GM12878 (cell line): Measurements from ENCODE around the gene FAN1. TPM values are rescaled to one million over a fixed set of nuclear protein-coding genes. Genes with fewer than 3 reads are reported as not detected.

Experiments
- ATAC-seq: fragments of 200-7000 bp; cut with Tn5 transposase; 3 replicates; pipeline ENCODE4 v1.9.1; 2020; ENCODE audit warnings: mild to moderate bottlenecking, moderate library complexity
- BruUV-seq: library from RNA; stranded (reverse); fragments of 400-500 nt; replicated peaks from 2 replicates; lab custom pipeline; 2021; lab: Mats Ljungman, UMichigan
- CTCF ChIA-PET: fragments of 300-600 bp; sonication (Branson Sonifier 250); formaldehyde crosslinking; extraction: SDS; loops from one replicate; lab custom pipeline; 2021; ENCODE audit warnings: inconsistent platforms; lab: Yijun Ruan, JAX
- POLR2A ChIA-PET: fragments of 350-600 bp; formaldehyde crosslinking; extraction: SDS; loops from one replicate; lab custom pipeline; 2021; ENCODE audit warnings: inconsistent platforms; lab: Charles Lee
- RAD21 ChIA-PET: fragments of 300-600 bp; sonication (Branson Sonifier 250); formaldehyde crosslinking; loops from one replicate; lab custom pipeline; 2023; ENCODE audit warnings: antibody characterized with exemption; ENCODE audit not compliant: unreplicated experiment; lab: Charles Lee
- SMC1A ChIA-PET: fragments of 300-600 bp; sonication (Branson Sonifier 250); formaldehyde crosslinking; loops from one replicate; lab custom pipeline; 2023; ENCODE audit not compliant: unreplicated experiment, uncharacterized antibody; lab: Charles Lee
- DNase-seq: peaks from one replicate; pipeline ENCODE4 v3.0.0-alpha.2; 2011; ENCODE audit warnings: low read depth, low spot score
- FAIRE-seq: peaks from 3 replicates; lab custom pipeline; 2011; peaks lifted over from hg19 to GRCh38; lab: Jason Lieb, UNC
- H2AFZ ChIP-seq: 2 replicates; pipeline ENCODE4 v1.6.0; 2011; ENCODE audit warnings: low read depth, low read length, control low read depth; ENCODE audit not compliant: control insufficient read depth
- H3K27ac ChIP-seq: 2 replicates; pipeline ENCODE4 v1.5.1; 2011; ENCODE audit warnings: control low read depth; ENCODE audit not compliant: control insufficient read depth, insufficient read depth
- H3K27me3 ChIP-seq, 2 experiments: replicated peaks in 1 of 2; 2 replicates each; pipeline versions ENCODE4 v1.6.0 to v1.6.1; 2011; ENCODE audit warnings: low read length in 1 of 2; ENCODE audit not compliant: control insufficient read depth in 2 of 2, insufficient read depth in 2 of 2
- H3K36me3 ChIP-seq, 2 experiments: 2 replicates each; pipeline ENCODE4 v1.5.1; 2011; ENCODE audit warnings: low read length in 1 of 2; ENCODE audit not compliant: control insufficient read depth in 2 of 2, insufficient read depth in 2 of 2
- H3K4me1 ChIP-seq: 2 replicates; pipeline ENCODE4 v1.6.1; 2011; ENCODE audit warnings: mild to moderate bottlenecking, low read length, moderate library complexity, mixed read lengths; ENCODE audit not compliant: control insufficient read depth, insufficient read depth
- H3K4me2 ChIP-seq: 2 replicates; pipeline ENCODE4 v1.6.0; 2011; ENCODE audit warnings: control low read depth; ENCODE audit not compliant: control insufficient read depth, insufficient read depth
- H3K4me3 ChIP-seq: fragments of 200-600 bp; sonication (generic); 2 replicates; pipeline ENCODE4 v1.5.1; 2016
- H3K79me2 ChIP-seq: 2 replicates; pipeline ENCODE4 v1.6.0; 2011; ENCODE audit warnings: low read length; ENCODE audit not compliant: control insufficient read depth, insufficient read depth
- H3K9ac ChIP-seq: 2 replicates; pipeline ENCODE4 v1.8.0; 2011; ENCODE audit warnings: low read length, control low read depth, mixed read lengths; ENCODE audit not compliant: control insufficient read depth, insufficient read depth
- H3K9me3 ChIP-seq: replicated peaks from 3 replicates; pipeline ENCODE4 v1.5.1; 2011; ENCODE audit warnings: mild to moderate bottlenecking, low read length; ENCODE audit not compliant: control insufficient read depth, insufficient read depth
- H4K20me1 ChIP-seq: 2 replicates; pipeline ENCODE4 v1.6.0; 2011; ENCODE audit not compliant: control insufficient read depth, insufficient read depth
- DPF2 ChIP-seq: fragments of 450-650 bp; IDR thresholded peaks from 2 replicates; pipeline ENCODE4 v1.6.1; 2017; ENCODE audit warnings: mild to moderate bottlenecking
- GATAD2B ChIP-seq: fragments of 450-650 bp; conservative IDR thresholded peaks from 2 replicates; pipeline ENCODE4 v1.6.1; 2017; ENCODE audit warnings: low read depth, mild to moderate bottlenecking, moderate library complexity
- MEF2B ChIP-seq: fragments of 450-650 bp; IDR thresholded peaks from 2 replicates; pipeline ENCODE4 v1.6.1; 2018; ENCODE audit warnings: mild to moderate bottlenecking, moderate library complexity; ENCODE audit not compliant: partially characterized antibody, poor library complexity, severe bottlenecking
- NBN ChIP-seq: fragments of 450-650 bp; IDR thresholded peaks from 2 replicates; pipeline ENCODE4 v1.6.1; 2016
- PAX5 ChIP-seq: IDR thresholded peaks from 2 replicates; pipeline ENCODE4 v1.6.1; 2011; ENCODE audit warnings: low read depth, low read length, borderline replicate concordance
- POLR2A ChIP-seq: IDR thresholded peaks from 2 replicates; pipeline ENCODE4 v1.6.1; 2011; ENCODE audit warnings: low read depth, mild to moderate bottlenecking, low read length
- SIN3A ChIP-seq: IDR thresholded peaks from 2 replicates; pipeline ENCODE4 v1.6.1; 2012; ENCODE audit warnings: low read depth, low read length, improper control_type of control experiment
- TBL1XR1 ChIP-seq: IDR thresholded peaks from 2 replicates; pipeline ENCODE4 v1.6.1; 2012; ENCODE audit warnings: low read depth, low read length, improper control_type of control experiment
- YY1 ChIP-seq: IDR thresholded peaks from 2 replicates; pipeline ENCODE4 v1.6.1; 2011; ENCODE audit warnings: low read depth, mild to moderate bottlenecking, low read length
- WGBS: methylation state at CpG from one replicate; pipeline ENCODE4 v1.1.6; 2016; ENCODE audit warnings: low lambda C conversion rate; ENCODE audit not compliant: insufficient replicate concordance, insufficient coverage; ENCODE audit errors: missing lambda C conversion rate; 5-methylcytosine and 5-hydroxymethylcytosine counted together
- in situ Hi-C: fragments of 300-500 bp; cut with MboI; formaldehyde crosslinking; loops from 9 replicates; pipeline ENCODE4 v1.14.3; 2018; ENCODE audit warnings: mixed read lengths
- intact Hi-C: fragments of 100-400 bp; cut with micrococcal nuclease; formaldehyde crosslinking; loops from one replicate; pipeline ENCODE4 v1.14.2; 2022; ENCODE audit not compliant: unreplicated experiment
- polyA plus RNA-seq, 11 experiments: library from polyadenylated mRNA; depleted of rRNA in 4 of 11; unstranded in 6 of 11; stranded (reverse) in 5 of 11; fragments of >200 nt; fragmentation: Nextera tagmentation in 4 of 11; fragmentation: Illumina TruSeq in 1 of 11; extraction: Ambion mirVana in 4 of 11; extraction: Trizol in 1 of 11; gene quantifications; 1 replicate in 1 of 11; 2 replicates in 10 of 11; pipeline versions ENCODE4 v1.2.1 to v1.2.3, GENCODE V29; 2011 to 2016; ENCODE audit warnings: inconsistent platforms in 2 of 11, missing spikeins in 2 of 11, low read depth in 1 of 11
- total RNA-seq, 4 experiments: library from RNA; depleted of rRNA in 3 of 4; stranded (reverse); fragments of >200 nt in 3 of 4; fragmentation: Illumina TruSeq in 1 of 4; extraction: Trizol in 1 of 4; gene quantifications; 2 replicates each; pipeline versions ENCODE4 v1.2.1 to v1.2.3, GENCODE V29; 2013 to 2021
- TF ChIP-seq, protein P1 (sequence below): fragments of 450-650 bp; formaldehyde crosslinking; IDR thresholded peaks from 2 replicates; pipeline ENCODE4 v1.4.0; 2020; ENCODE audit warnings: mild to moderate bottlenecking, moderate library complexity
- TF ChIP-seq, protein P2 (sequence below): fragments of 450-650 bp; IDR thresholded peaks from 2 replicates; pipeline ENCODE4 v1.6.1; 2016; ENCODE audit warnings: mild to moderate bottlenecking, moderate library complexity, borderline replicate concordance
- TF ChIP-seq, protein P3 (sequence below): fragments of 450-650 bp; IDR thresholded peaks from 2 replicates; pipeline ENCODE4 v1.6.1; 2014; ENCODE audit warnings: mild to moderate bottlenecking

The FAN1 gene
- total and polyA plus RNA-seq, 10 of the 15 experiments (the other 5 are each of a cell fraction or from before 2014, with no cell fraction given), result 0.55 to 18.6 (median 12.6) TPM

DNA sequence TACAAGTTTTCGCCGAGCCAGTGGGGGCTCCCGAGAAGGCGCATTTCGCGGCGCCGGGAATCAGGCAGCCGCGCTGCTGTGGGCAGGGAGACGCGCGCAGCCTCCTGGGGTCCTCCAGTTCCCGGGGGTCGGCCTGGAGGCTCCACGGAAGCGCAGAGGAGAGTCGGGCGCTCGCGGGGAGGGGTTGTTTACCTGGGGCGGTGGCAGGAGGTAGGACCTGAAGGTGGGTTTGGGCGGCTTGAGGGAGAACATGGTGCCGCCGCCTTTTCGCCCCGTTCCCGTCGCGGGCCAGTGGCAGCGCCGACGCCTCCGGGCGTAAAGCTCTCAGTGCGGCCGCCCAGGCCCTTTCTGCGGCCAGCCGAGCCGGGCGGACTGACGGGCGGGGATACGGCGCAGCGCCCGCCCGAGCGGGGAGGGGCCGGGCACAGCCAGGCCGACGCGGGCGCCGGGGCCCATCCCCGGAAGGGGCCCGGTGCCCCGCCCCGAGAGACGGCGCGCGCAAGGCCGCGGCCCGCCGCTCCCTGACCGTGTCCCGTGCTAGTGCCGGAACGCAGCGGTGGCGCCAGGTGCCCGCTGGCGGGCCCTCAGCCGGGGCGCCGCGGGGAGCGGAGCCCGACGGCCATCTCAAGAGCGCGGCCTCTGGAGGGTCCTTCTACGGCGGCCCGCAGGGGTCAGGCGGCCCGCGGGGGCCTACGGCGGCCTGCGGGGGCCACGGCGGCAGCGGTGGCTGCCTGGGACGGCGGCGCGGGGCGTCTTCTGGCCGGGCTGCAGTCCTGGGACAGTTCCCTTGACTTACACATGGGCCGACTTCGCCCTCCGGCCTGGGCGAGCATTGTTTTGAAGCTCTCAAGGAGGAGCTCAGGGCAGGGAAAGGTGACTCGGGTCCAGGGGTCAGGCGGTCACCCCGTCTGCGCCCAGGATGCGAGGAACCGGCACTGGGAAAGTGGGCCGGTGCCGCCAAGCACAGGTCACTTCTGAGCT lies 87.8 kb downstream of the FAN1 start, which contains the start of gene MTMR10:
MTMR10 (minus strand) TSS at position 374 of the 981 bp plus-strand sequence; CDS start at position 252, 122 bp downstream.
- H3K79me2 ChIP-seq, result peaks cover 13% of the 10 kb centered on the region
- peaks cover 5% of the 10 kb centered on the region; the same call in 1 of the 2 replicates for H3K4me1 ChIP-seq
- DNase-seq (no peak), ATAC-seq (peak; percentile 96), FAIRE-seq (peak; percentile 35)
- peak within 1 kb of the TSS; percentile 99 for H3K4me3 ChIP-seq
- CTCF ChIA-PET, result interaction anchor here (0.7 to 1.4 kb wide), 2 partner anchors 12 to 22 kb away, joined by 3 read pairs; no protein-coding TSS in a partner anchor
- BruUV-seq, result TSS peak; percentile 90
- RAD21 ChIA-PET, result interaction anchor here (1.2 to 2.6 kb wide), 4 partner anchors 12 to 90 kb away, joined by 3 to 13 read pairs (median 4); no protein-coding TSS in a partner anchor
- H3K27ac ChIP-seq, result peak within 1 kb of the TSS; percentile 78
- H3K4me2 ChIP-seq, result peak within 1 kb of the TSS; percentile 95
- no peaks in the 10 kb centered on the region for H4K20me1 ChIP-seq
- H2AFZ ChIP-seq, result peak within 1 kb of the TSS; percentile 91
- peak within 1 kb of the TSS; percentile 92 for H3K9ac ChIP-seq
- H3K9me3 ChIP-seq, result no peaks in the 10 kb centered on the region
- SMC1A ChIA-PET, result interaction anchor here (0.9 to 1.7 kb wide), 4 partner anchors 13 to 23 kb away, joined by 3 to 5 read pairs (median 4); no protein-coding TSS in a partner anchor
- POLR2A ChIA-PET, result interaction anchor here (0.7 to 1.3 kb wide), 3 partner anchors 13 to 22 kb away, joined by 3 to 4 read pairs (median 3); no protein-coding TSS in a partner anchor
- no peaks in the 10 kb centered on the region; a peak in 1 of 4 replicates for H3K36me3 ChIP-seq
- WGBS, result 1% methylated on average over 84 of the region's 114 CpGs
- intact Hi-C loops, result loop anchor here (1.0 to 5.0 kb wide), 2 partner anchors 13 to 89 kb away; partner anchors contain the start of gene FAN1
- H3K27me3 ChIP-seq, result no peaks in the 10 kb centered on the region
- in situ Hi-C loops, result no loop called here
- TF ChIP-seq POLR2A, result peak; percentile 94
- peak; percentile 86 for TF ChIP-seq DPF2
- peak; percentile 4; the same call in 1 of the 2 replicates for TF ChIP-seq NBN
- peak; percentile 71; the same call in 1 of the 2 replicates for TF ChIP-seq TBL1XR1
- TF ChIP-seq, protein P1, sequence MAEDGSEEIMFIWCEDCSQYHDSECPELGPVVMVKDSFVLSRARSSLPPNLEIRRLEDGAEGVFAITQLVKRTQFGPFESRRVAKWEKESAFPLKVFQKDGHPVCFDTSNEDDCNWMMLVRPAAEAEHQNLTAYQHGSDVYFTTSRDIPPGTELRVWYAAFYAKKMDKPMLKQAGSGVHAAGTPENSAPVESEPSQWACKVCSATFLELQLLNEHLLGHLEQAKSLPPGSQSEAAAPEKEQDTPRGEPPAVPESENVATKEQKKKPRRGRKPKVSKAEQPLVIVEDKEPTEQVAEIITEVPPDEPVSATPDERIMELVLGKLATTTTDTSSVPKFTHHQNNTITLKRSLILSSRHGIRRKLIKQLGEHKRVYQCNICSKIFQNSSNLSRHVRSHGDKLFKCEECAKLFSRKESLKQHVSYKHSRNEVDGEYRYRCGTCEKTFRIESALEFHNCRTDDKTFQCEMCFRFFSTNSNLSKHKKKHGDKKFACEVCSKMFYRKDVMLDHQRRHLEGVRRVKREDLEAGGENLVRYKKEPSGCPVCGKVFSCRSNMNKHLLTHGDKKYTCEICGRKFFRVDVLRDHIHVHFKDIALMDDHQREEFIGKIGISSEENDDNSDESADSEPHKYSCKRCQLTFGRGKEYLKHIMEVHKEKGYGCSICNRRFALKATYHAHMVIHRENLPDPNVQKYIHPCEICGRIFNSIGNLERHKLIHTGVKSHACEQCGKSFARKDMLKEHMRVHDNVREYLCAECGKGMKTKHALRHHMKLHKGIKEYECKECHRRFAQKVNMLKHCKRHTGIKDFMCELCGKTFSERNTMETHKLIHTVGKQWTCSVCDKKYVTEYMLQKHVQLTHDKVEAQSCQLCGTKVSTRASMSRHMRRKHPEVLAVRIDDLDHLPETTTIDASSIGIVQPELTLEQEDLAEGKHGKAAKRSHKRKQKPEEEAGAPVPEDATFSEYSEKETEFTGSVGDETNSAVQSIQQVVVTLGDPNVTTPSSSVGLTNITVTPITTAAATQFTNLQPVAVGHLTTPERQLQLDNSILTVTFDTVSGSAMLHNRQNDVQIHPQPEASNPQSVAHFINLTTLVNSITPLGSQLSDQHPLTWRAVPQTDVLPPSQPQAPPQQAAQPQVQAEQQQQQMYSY (CRISPR knock-in tag), result no peak
- no peak; the same call in 1 of the 2 replicates for TF ChIP-seq SIN3A
- TF ChIP-seq GATAD2B, result peak; percentile 98
- TF ChIP-seq, protein P2, sequence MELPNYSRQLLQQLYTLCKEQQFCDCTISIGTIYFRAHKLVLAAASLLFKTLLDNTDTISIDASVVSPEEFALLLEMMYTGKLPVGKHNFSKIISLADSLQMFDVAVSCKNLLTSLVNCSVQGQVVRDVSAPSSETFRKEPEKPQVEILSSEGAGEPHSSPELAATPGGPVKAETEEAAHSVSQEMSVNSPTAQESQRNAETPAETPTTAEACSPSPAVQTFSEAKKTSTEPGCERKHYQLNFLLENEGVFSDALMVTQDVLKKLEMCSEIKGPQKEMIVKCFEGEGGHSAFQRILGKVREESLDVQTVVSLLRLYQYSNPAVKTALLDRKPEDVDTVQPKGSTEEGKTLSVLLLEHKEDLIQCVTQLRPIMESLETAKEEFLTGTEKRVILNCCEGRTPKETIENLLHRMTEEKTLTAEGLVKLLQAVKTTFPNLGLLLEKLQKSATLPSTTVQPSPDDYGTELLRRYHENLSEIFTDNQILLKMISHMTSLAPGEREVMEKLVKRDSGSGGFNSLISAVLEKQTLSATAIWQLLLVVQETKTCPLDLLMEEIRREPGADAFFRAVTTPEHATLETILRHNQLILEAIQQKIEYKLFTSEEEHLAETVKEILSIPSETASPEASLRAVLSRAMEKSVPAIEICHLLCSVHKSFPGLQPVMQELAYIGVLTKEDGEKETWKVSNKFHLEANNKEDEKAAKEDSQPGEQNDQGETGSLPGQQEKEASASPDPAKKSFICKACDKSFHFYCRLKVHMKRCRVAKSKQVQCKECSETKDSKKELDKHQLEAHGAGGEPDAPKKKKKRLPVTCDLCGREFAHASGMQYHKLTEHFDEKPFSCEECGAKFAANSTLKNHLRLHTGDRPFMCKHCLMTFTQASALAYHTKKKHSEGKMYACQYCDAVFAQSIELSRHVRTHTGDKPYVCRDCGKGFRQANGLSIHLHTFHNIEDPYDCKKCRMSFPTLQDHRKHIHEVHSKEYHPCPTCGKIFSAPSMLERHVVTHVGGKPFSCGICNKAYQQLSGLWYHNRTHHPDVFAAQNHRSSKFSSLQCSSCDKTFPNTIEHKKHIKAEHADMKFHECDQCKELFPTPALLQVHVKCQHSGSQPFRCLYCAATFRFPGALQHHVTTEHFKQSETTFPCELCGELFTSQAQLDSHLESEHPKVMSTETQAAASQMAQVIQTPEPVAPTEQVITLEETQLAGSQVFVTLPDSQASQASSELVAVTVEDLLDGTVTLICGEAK, result no peak
- no peak for TF ChIP-seq MEF2B
- peak; percentile 26; the same call in 1 of the 2 replicates for TF ChIP-seq PAX5
- peak; percentile 92 for TF ChIP-seq YY1
- TF ChIP-seq, protein P3, sequence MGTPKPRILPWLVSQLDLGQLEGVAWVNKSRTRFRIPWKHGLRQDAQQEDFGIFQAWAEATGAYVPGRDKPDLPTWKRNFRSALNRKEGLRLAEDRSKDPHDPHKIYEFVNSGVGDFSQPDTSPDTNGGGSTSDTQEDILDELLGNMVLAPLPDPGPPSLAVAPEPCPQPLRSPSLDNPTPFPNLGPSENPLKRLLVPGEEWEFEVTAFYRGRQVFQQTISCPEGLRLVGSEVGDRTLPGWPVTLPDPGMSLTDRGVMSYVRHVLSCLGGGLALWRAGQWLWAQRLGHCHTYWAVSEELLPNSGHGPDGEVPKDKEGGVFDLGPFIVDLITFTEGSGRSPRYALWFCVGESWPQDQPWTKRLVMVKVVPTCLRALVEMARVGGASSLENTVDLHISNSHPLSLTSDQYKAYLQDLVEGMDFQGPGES, result 0 out of 2 replicates have a peak, but pooled peaks have one; percentile 18
